BE2C (cell line): ENCODE measurements around the gene SARNP.
A peak's percentile ranks its signal among the peaks of the same experiment; 100 is the strongest.

ENCODE experiments used
- DNase-seq: peaks from one replicate; pipeline ENCODE4 v3.0.0-alpha.2; 2020
- H3K27me3 ChIP-seq: fragments of 250-450 bp; sonication (Bioruptor Pico); 2 replicates; pipeline ENCODE4 v1.5.1; 2020; ENCODE audit warnings: mild to moderate bottlenecking
- H3K36me3 ChIP-seq: fragments of 250-450 bp; sonication (Bioruptor Pico); 2 replicates; pipeline ENCODE4 v1.5.1; 2020; ENCODE audit warnings: mild to moderate bottlenecking
- H3K4me1 ChIP-seq: fragments of 250-450 bp; sonication (Bioruptor Pico); 2 replicates; pipeline ENCODE4 v1.5.1; 2020
- H3K4me3 ChIP-seq: 2 replicates; pipeline ENCODE4 v1.5.1; 2011; ENCODE audit warnings: low read depth, low read length
- H3K9me3 ChIP-seq: fragments of 250-450 bp; sonication (Bioruptor Pico); 2 replicates; pipeline ENCODE4 v1.5.1; 2020
- TF ChIP-seq, protein P1 (sequence below): IDR thresholded peaks from 2 replicates; pipeline ENCODE4 v1.5.1; 2012; ENCODE audit warnings: mild to moderate bottlenecking, low read depth, low read length

Gene SARNP

DNA sequence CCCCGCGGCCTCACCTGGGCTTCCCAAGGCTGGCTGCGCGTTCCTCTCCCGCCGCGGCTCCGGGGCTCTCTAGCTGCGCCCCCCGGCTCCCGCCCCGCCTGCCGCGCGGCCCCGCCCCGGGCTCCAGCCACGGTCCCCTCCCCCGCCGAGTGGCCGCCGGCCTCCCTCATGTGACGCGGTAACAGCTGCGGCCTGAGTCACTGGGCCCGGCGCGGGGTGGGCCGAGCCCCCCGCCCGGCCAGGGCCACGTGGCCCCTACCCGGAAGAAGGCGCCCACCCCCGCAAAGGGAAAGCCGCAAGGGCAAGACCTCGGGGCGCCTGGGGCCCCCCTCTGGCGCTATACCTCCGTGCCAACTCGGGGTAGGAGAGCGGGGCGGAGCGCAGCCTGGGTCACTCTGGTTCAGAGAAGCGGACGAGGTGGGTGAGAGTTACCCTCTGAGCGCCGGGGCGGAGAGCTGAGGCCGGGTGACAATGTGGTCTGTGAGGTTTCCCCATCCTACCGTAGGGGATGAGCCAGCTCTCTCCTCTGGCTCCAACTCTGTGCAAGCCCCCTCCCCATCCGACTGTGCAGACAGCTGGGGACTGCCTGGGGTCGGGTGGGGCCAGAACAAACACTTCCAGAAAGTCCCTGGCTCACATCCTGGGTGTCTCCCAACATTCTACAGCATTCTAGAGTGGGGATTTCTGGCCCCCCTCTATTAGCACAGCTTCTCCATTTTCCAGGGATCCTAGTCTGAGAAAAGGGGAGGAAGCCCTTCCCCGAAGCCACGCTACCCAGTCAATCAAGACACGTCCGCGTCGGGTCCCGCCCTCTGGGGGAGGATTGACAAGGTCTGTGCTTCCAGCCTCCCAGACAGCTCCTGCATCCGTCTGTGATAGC is 88.3 kb downstream of the SARNP start, which contains the start of gene CD63:
CD63 (minus strand) TSS at position 71 of the 880 bp plus-strand sequence. CDS start 668 bp downstream, outside the sequence.
- Histone ChIP-seq H3K9me3 (no peaks in the 10 kb centered on the region), H3K4me1 (no peaks in the 10 kb centered on the region; the same call in 1 of the 2 replicates), H3K27me3 (no peaks in the 10 kb centered on the region), H3K36me3 (peaks cover 13% of the 10 kb centered on the region), H3K4me3 (peak within 1 kb of the TSS; percentile 61)
- DNase-seq = peak; percentile 94
- TF ChIP-seq, protein P1, sequence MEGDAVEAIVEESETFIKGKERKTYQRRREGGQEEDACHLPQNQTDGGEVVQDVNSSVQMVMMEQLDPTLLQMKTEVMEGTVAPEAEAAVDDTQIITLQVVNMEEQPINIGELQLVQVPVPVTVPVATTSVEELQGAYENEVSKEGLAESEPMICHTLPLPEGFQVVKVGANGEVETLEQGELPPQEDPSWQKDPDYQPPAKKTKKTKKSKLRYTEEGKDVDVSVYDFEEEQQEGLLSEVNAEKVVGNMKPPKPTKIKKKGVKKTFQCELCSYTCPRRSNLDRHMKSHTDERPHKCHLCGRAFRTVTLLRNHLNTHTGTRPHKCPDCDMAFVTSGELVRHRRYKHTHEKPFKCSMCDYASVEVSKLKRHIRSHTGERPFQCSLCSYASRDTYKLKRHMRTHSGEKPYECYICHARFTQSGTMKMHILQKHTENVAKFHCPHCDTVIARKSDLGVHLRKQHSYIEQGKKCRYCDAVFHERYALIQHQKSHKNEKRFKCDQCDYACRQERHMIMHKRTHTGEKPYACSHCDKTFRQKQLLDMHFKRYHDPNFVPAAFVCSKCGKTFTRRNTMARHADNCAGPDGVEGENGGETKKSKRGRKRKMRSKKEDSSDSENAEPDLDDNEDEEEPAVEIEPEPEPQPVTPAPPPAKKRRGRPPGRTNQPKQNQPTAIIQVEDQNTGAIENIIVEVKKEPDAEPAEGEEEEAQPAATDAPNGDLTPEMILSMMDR = no peak

DNA sequence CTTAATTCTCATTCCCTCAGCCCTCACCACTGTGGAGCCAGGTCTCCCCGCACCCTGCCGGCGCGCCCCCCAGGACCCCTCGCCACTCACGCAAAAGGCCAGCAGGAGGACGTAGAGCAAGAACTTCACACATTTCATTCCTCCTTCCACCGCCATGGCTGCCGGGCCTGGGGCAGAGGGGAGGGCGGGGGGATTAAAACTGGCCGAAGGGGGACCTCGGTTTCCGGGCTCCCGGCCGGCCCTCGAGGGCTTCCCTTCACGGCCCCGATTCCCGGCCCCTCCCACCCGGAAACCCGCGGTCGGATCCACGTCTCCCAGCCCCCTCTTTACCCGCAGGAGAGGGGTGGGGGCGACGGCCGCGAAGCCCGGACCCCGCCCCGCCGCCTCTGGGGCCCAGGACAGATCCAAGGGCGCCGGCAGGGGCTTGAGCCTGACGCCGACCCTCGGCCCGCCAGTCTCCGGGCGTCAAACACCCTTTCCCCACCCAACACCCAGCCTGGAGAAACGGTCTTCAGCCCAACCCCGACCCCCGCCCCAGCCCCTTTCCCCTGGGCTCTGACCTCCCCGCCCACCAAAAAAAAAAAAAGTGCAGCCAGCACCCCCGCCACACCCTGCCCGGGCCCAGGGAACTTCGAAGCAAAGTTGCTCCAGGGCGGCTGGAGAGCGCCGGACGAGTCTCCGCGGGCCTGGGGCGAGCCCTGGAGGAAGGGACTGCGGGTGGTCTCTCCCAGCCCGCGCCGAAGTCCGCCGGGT is 89.2 kb downstream of the SARNP start:
- Histone ChIP-seq H3K27me3 (no peaks in the 10 kb centered on the region), H3K9me3 (no peaks in the 10 kb centered on the region), H3K36me3 (peaks cover 18% of the 10 kb centered on the region), H3K4me1 (no peaks in the 10 kb centered on the region; the same call in 1 of the 2 replicates), H3K4me3 (peak overlapping the region; percentile 61)
- peak; percentile 61 for DNase-seq
- TF ChIP-seq, protein P1 = no peak

DNA sequence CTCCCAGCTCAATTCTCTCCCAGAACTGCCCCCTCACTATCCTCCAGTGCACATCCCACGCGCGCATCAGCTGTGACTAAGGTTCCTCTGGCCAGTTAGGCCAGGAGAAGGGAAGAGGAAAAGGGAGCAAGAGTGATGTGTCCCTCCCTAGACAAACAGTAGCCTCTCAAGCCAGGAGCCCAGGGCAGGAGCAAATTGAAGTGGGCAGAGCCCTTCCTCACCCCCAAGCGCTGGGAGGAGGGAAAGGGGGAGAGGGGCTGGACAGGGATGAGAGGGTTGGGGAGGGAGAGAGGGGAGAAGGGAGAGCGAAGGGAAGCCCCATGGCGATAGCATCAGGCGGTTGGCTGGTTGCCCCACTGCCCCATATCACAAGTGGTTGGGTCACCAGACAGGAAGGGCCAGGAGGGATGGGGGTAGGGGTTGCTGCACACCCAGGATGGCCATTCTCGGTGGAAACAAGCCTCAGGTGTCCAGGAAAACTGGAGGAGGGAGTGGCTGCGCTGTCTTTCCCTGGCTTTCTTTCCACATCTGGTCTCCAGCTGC is 89.8 kb downstream of the SARNP start:
- Histone ChIP-seq H3K36me3 (peaks cover 18% of the 10 kb centered on the region), H3K9me3 (no peaks in the 10 kb centered on the region), H3K27me3 (no peaks in the 10 kb centered on the region), H3K4me3 (peak overlapping the region; percentile 61), H3K4me1 (no peaks in the 10 kb centered on the region; the same call in 1 of the 2 replicates)
- peak; percentile 46 for DNase-seq
- TF ChIP-seq, protein P1 = no peak

DNA sequence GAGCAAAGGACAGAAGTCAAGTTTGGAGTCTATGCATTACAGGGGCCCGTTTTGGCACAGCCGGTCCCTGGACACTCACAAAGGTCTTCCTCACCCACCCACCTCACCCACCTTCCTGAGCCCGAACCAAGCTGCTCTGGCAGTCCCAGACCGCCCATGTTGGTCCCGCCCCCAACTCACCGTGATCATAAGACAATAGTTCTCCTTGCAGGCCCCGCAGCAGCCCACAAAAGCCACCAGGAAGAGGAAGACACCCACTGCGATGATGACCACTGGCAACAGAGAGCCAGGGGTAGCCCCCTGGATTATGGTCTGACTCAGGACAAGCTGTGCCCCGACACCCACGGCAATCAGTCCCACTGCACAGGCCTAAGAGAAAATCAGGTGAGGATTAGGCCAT is 90.6 kb downstream of the SARNP start:
- Histone ChIP-seq H3K4me3 (peak overlapping the region; percentile 61), H3K36me3 (peaks cover 18% of the 10 kb centered on the region), H3K4me1 (no peaks in the 10 kb centered on the region; the same call in 1 of the 2 replicates), H3K9me3 (no peaks in the 10 kb centered on the region), H3K27me3 (no peaks in the 10 kb centered on the region)
- DNase-seq = no peak
- TF ChIP-seq, protein P1 = no peak

DNA sequence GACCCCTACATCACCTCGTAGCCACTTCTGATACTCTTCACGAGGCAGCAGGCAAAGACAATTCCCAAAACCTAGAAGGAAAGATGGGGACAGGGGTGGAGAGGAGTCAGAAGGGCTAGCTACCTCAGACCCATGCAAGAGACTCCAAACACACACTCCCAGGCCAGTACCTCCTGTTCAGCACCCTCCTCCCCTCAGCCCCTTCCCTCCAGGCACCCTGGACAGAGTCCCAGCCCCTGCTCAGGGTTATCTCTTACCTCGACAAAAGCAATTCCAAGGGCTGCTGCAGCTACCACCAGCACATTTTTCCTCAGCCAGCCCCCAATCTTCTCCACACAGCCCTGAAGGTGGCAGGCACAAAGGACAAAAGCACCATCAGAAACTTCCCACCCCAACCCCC is 92.0 kb downstream of the SARNP start:
- TF ChIP-seq, protein P1 = no peak
- peaks cover 18% of the 10 kb centered on the region for H3K36me3 ChIP-seq
- H3K27me3 ChIP-seq = no peaks in the 10 kb centered on the region
- H3K4me3 ChIP-seq = no peak overlapping the region
- DNase-seq = no peak
- no peaks in the 10 kb centered on the region; the same call in 1 of the 2 replicates for H3K4me1 ChIP-seq
- H3K9me3 ChIP-seq = no peaks in the 10 kb centered on the region
